Activated CD4-positive, alpha-beta T cell treated with anti-CD3 and anti-CD28 coated beads, Interleukin-2, amount 10 ng/mL, durations not matched to agents 7 days and 5 days (primary cell): Measurements from ENCODE around the gene TNFSF4. TPM values are rescaled to one million over a fixed set of nuclear protein-coding genes. Genes with fewer than 3 reads are reported as not detected.

ENCODE experiments used
- CTCF ChIA-PET: fragments of 350-600 bp; sonication (Branson Sonifier 250); formaldehyde crosslinking; loops from one replicate; lab custom pipeline; 2021; ENCODE audit warnings: antibody characterized with exemption; lab: Charles Lee
- POLR2A ChIA-PET: fragments of 350-600 bp; sonication (Branson Sonifier 250); formaldehyde crosslinking; loops from one replicate; lab custom pipeline; 2021; ENCODE audit warnings: antibody characterized with exemption; lab: Charles Lee
- DNase-seq: peaks from one replicate; pipeline ENCODE4 v3.0.0-alpha.2; 2020
- H3K27ac Mint-ChIP-seq: one replicate; pipeline ENCODE4 v1.8.0; 2021; ENCODE audit warnings: mild to moderate bottlenecking, moderate library complexity, mixed read lengths
- H3K27me3 Mint-ChIP-seq: one replicate; pipeline ENCODE4 v1.8.0; 2021; ENCODE audit warnings: mixed read lengths
- H3K36me3 Mint-ChIP-seq: one replicate; pipeline ENCODE4 v1.8.0; 2021; ENCODE audit warnings: low read depth, mixed read lengths
- H3K4me1 Mint-ChIP-seq: one replicate; pipeline ENCODE4 v1.8.0; 2021; ENCODE audit warnings: mixed read lengths
- H3K4me3 Mint-ChIP-seq: one replicate; pipeline ENCODE4 v1.8.0; 2021; ENCODE audit warnings: mild to moderate bottlenecking, moderate library complexity, mixed read lengths
- H3K9me3 Mint-ChIP-seq: one replicate; pipeline ENCODE4 v1.8.0; 2021; ENCODE audit warnings: mixed read lengths
- total RNA-seq, 2 experiments: library from RNA; stranded (reverse); gene quantifications; one replicate each; pipeline ENCODE4 v1.2.3, GENCODE V29; 2021

The TNFSF4 gene
- total RNA-seq, 2 experiments from 2014 or later = 2.2 to 2.9 TPM

- ChIA-PET POLR2A (no interaction called here), CTCF (interaction anchor here (0.7 to 1.3 kb wide), 3 partner anchors 10 to 460 kb away, joined by 3 to 4 read pairs (median 4); no protein-coding TSS in a partner anchor)
- H3K27me3 Mint-ChIP-seq = peaks cover 13% of the 10 kb centered on the region
- H3K4me3 Mint-ChIP-seq = peak overlapping the region; percentile 65
- peak overlapping the region; percentile 80 for H3K27ac Mint-ChIP-seq
- peaks cover 46% of the 10 kb centered on the region for H3K4me1 Mint-ChIP-seq
- H3K36me3 Mint-ChIP-seq = no peaks in the 10 kb centered on the region
- no peaks in the 10 kb centered on the region for H3K9me3 Mint-ChIP-seq
- DNase-seq = peak; percentile 52
These were observed 1.7 kb downstream of the TNFSF4 start for GRCh38 chr1:173205146-173206051.

- Mint-ChIP-seq H3K4me3 (peak overlapping the region; percentile 29), H3K27ac (peak overlapping the region; percentile 58), H3K9me3 (no peaks in the 10 kb centered on the region), H3K36me3 (no peaks in the 10 kb centered on the region), H3K4me1 (peaks cover 40% of the 10 kb centered on the region), H3K27me3 (peaks cover 11% of the 10 kb centered on the region)
- ChIA-PET POLR2A (no interaction called here), CTCF (interaction anchor here (0.6 to 1.2 kb wide), 2 partner anchors 377 to 460 kb away, joined by 3 to 4 read pairs; no protein-coding TSS in a partner anchor)
- no peak for DNase-seq
These were observed 2.4 kb downstream of the TNFSF4 start for GRCh38 chr1:173204693-173205092.

GRCh38 chr1:173202424-173203145, 4.5 kb downstream of the TNFSF4 start:
- H3K4me1 Mint-ChIP-seq = peaks cover 38% of the 10 kb centered on the region
- H3K9me3 Mint-ChIP-seq = no peaks in the 10 kb centered on the region
- no peaks in the 10 kb centered on the region for H3K36me3 Mint-ChIP-seq
- H3K27ac Mint-ChIP-seq = no peak overlapping the region
- POLR2A ChIA-PET = interaction anchor here (0.6 to 0.7 kb wide), 2 partner anchors 13 to 364 kb away, joined by 3 to 4 read pairs; no protein-coding TSS in a partner anchor
- no peak overlapping the region for H3K4me3 Mint-ChIP-seq
- H3K27me3 Mint-ChIP-seq = peaks cover 5% of the 10 kb centered on the region
- CTCF ChIA-PET = interaction anchor here (0.7 to 1.8 kb wide), 8 partner anchors 13 to 459 kb away, joined by 3 to 6 read pairs (median 4); no protein-coding TSS in a partner anchor
- peak; percentile 29 for DNase-seq

- H3K9me3 Mint-ChIP-seq = no peaks in the 10 kb centered on the region
- POLR2A ChIA-PET = interaction anchor here (0.6 kb wide), 1 partner anchor 363 kb away, joined by 4 read pairs; no protein-coding TSS in a partner anchor
- CTCF ChIA-PET = interaction anchor here (1.0 to 1.8 kb wide), 5 partner anchors 12 to 459 kb away, joined by 4 to 6 read pairs (median 4); no protein-coding TSS in a partner anchor
- peaks cover 3% of the 10 kb centered on the region for H3K27me3 Mint-ChIP-seq
- no peak overlapping the region for H3K27ac Mint-ChIP-seq
- DNase-seq = no peak
- H3K36me3 Mint-ChIP-seq = no peaks in the 10 kb centered on the region
- no peak overlapping the region for H3K4me3 Mint-ChIP-seq
- peaks cover 32% of the 10 kb centered on the region for H3K4me1 Mint-ChIP-seq
These were observed 5.2 kb downstream of the TNFSF4 start for GRCh38 chr1:173201969-173202368.

GRCh38 chr1:173195596-173196088, 11.5 kb downstream of the TNFSF4 start:
- Mint-ChIP-seq H3K9me3 (no peaks in the 10 kb centered on the region), H3K36me3 (no peaks in the 10 kb centered on the region), H3K4me3 (no peak overlapping the region), H3K4me1 (peaks cover 10% of the 10 kb centered on the region), H3K27ac (no peak overlapping the region), H3K27me3 (no peaks in the 10 kb centered on the region)
- no peak for DNase-seq
- CTCF ChIA-PET = interaction anchor here (0.6 to 1.1 kb wide), 2 partner anchors 10 to 469 kb away, joined by 3 read pairs; no protein-coding TSS in a partner anchor
- POLR2A ChIA-PET = interaction anchor here (0.6 kb wide), 1 partner anchor 350 kb away, joined by 5 read pairs; no protein-coding TSS in a partner anchor

- Mint-ChIP-seq H3K4me3 (no peak overlapping the region), H3K36me3 (no peaks in the 10 kb centered on the region), H3K27me3 (no peaks in the 10 kb centered on the region), H3K4me1 (peaks cover 10% of the 10 kb centered on the region), H3K27ac (no peak overlapping the region), H3K9me3 (no peaks in the 10 kb centered on the region)
- no peak for DNase-seq
- ChIA-PET CTCF (no interaction called here), POLR2A (no interaction called here)
These were observed 13.5 kb downstream of the TNFSF4 start for GRCh38 chr1:173193639-173194038.

- Mint-ChIP-seq H3K36me3 (no peaks in the 10 kb centered on the region), H3K4me3 (no peak overlapping the region), H3K4me1 (peaks cover 7% of the 10 kb centered on the region), H3K9me3 (no peaks in the 10 kb centered on the region), H3K27me3 (no peaks in the 10 kb centered on the region), H3K27ac (no peak overlapping the region)
- POLR2A ChIA-PET = no interaction called here
- DNase-seq = no peak
- CTCF ChIA-PET = no interaction called here
These were observed 16.0 kb downstream of the TNFSF4 start for GRCh38 chr1:173191011-173191705.

GRCh38 chr1:173190101-173190936, 16.8 kb downstream of the TNFSF4 start:
- Mint-ChIP-seq H3K9me3 (no peaks in the 10 kb centered on the region), H3K4me1 (peaks cover 2% of the 10 kb centered on the region), H3K27ac (no peak overlapping the region), H3K36me3 (no peaks in the 10 kb centered on the region), H3K27me3 (no peaks in the 10 kb centered on the region), H3K4me3 (no peak overlapping the region)
- no peak for DNase-seq
- POLR2A ChIA-PET = no interaction called here
- CTCF ChIA-PET = interaction anchor here (0.7 to 1.2 kb wide), 3 partner anchors 12 to 171 kb away, joined by 3 to 4 read pairs (median 4); no protein-coding TSS in a partner anchor

GRCh38 chr1:173187671-173188237, 19.4 kb downstream of the TNFSF4 start:
- Mint-ChIP-seq H3K9me3 (no peaks in the 10 kb centered on the region), H3K4me1 (no peaks in the 10 kb centered on the region), H3K4me3 (no peak overlapping the region), H3K27ac (no peak overlapping the region), H3K36me3 (no peaks in the 10 kb centered on the region), H3K27me3 (no peaks in the 10 kb centered on the region)
- no peak for DNase-seq
- CTCF ChIA-PET = no interaction called here
- POLR2A ChIA-PET = no interaction called here

GRCh38 chr1:173181791-173182190, 25.3 kb downstream of the TNFSF4 start:
- H3K9me3 Mint-ChIP-seq = no peaks in the 10 kb centered on the region
- POLR2A ChIA-PET = no interaction called here

GRCh38 chr1:173176246-173176645, 30.9 kb downstream of the TNFSF4 start:
- CTCF ChIA-PET = no interaction called here
- POLR2A ChIA-PET = no interaction called here
- Mint-ChIP-seq H3K36me3 (peaks cover 3% of the 10 kb centered on the region), H3K27me3 (no peaks in the 10 kb centered on the region), H3K4me3 (no peak overlapping the region), H3K9me3 (peaks cover 27% of the 10 kb centered on the region), H3K4me1 (no peaks in the 10 kb centered on the region), H3K27ac (no peak overlapping the region)
- no peak for DNase-seq

More at GRCh38 chr1:173181791-173182190, 25.3 kb downstream of the TNFSF4 start:
- no peaks in the 10 kb centered on the region for H3K27me3 Mint-ChIP-seq
- CTCF ChIA-PET = interaction anchor here (0.7 to 1.3 kb wide), 3 partner anchors 11 to 1478 kb away, joined by 3 to 4 read pairs (median 4); no protein-coding TSS in a partner anchor
- H3K4me1 Mint-ChIP-seq = no peaks in the 10 kb centered on the region
- H3K27ac Mint-ChIP-seq = no peak overlapping the region
- no peaks in the 10 kb centered on the region for H3K36me3 Mint-ChIP-seq
- no peak overlapping the region for H3K4me3 Mint-ChIP-seq
- DNase-seq = no peak
